Measurements from ENCODE around the gene ACADM. TPM values are rescaled to one million over a fixed set of nuclear protein-coding genes. Genes with fewer than 3 reads are reported as not detected.
A peak's percentile ranks its signal among the peaks of the same experiment; 100 is the strongest.
"Not testable (repeated sequence)": the region's sequence is repeated elsewhere in the genome, so short reads cannot be mapped to it uniquely, and the experiment has no call there.

The ACADM gene
- total RNA-seq, 1 experiment from 2014 or later = 37.9 TPM

DNA sequence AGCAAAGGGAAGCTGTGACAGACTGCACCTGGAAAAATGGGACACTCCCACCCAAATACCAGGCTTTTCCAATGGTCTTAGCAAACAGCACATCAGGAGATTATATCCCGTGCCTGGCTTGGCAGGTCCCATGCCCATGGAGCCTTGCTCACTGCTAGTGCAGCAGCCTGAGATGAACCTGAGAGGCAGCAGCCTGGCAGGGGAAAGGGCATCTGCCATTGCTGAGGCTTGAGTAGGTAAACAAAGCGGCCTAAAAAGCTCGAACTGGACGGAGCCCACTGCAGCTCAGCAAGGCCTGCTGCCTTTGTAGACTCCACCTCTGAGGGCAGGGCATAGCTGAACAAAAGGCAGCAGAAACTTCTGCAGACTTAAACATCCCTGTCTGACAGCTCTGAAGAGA lies 53.3 kb downstream of the ACADM start:
- DNase-seq (ENCODE audit: low spot score); H3K4me3 Mint-ChIP-seq; H3K27ac Mint-ChIP-seq; CTCF ChIA-PET; H3K4me1 Mint-ChIP-seq; ATAC-seq; POLR2A ChIA-PET; H3K36me3 Mint-ChIP-seq: not testable (repeated sequence)
- H3K9me3 Mint-ChIP-seq = peaks cover 19% of the 10 kb centered on the region
- peaks cover 27% of the 10 kb centered on the region for H3K27me3 Mint-ChIP-seq (ENCODE audit: low read depth)

DNA sequence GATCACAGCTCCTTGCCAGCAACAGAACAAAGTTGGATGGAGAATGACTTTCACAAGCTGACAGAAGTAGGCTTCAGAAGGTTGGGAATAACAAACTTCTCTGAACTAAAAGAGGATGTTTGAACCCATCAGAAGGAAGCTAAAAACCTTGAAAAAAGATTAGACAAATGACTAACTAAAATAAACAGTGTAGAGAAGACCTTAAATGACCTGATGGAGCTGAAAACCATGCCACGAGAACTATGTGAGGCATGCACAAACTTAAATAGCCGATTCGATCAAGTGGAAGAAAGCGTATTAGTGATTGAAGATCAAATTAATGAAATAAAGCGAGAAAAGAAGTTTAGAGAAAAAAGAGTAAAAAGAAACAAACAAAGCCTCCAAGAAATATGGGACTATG lies 54.2 kb downstream of the ACADM start:
- H3K27ac Mint-ChIP-seq; CTCF ChIA-PET; POLR2A ChIA-PET; ATAC-seq; DNase-seq (ENCODE audit: low spot score); H3K4me1 Mint-ChIP-seq; H3K4me3 Mint-ChIP-seq; H3K36me3 Mint-ChIP-seq: not testable (repeated sequence)
- Mint-ChIP-seq H3K9me3 (peaks cover 19% of the 10 kb centered on the region), H3K27me3 (ENCODE audit: low read depth) (peaks cover 27% of the 10 kb centered on the region)

DNA sequence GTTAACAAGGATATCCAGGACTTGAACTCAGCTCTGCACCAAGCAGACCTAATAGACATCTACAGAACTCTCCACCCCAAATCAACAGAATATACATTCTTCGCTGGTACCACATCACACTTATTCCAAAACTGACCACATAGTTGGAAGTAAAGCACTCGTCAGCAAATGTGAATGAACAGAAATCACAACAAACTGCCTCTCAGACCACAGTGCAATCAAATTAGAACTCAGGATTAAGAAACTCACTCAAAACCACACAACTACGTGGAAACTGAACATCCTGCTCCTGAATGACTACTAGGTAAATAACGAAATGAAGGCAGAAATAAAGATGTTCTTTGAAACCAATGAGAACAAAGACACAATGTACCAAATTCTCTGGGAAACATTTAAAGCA lies 55.7 kb downstream of the ACADM start:
- H3K36me3 Mint-ChIP-seq; H3K4me3 Mint-ChIP-seq; DNase-seq (ENCODE audit: low spot score); POLR2A ChIA-PET; H3K27ac Mint-ChIP-seq; H3K4me1 Mint-ChIP-seq; ATAC-seq; CTCF ChIA-PET: not testable (repeated sequence)
- Mint-ChIP-seq H3K27me3 (ENCODE audit: low read depth) (peaks cover 27% of the 10 kb centered on the region), H3K9me3 (peaks cover 19% of the 10 kb centered on the region)

DNA sequence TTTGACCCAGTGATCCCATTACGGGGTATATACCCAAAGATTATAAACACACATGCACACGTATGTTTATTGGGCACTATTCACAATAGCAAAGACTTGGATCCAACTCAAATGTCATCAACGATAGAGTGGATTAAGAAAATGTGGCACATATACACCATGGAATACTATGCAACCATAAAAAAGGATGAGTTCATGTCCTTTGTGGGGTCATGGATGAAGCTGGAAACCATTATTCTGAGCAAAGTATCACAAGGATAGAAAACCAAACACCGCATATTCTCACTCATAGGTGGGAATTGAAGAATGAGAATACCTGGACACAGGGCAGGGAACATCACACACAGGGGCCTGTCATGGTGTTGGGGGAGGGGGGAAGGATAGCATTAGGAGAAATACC lies 59.4 kb downstream of the ACADM start:
- H3K27ac Mint-ChIP-seq; H3K9me3 Mint-ChIP-seq; POLR2A ChIA-PET; ATAC-seq; DNase-seq (ENCODE audit: low spot score); CTCF ChIA-PET; H3K4me3 Mint-ChIP-seq: not testable (repeated sequence)
- H3K4me1 Mint-ChIP-seq = peaks cover 15% of the 10 kb centered on the region
- H3K36me3 Mint-ChIP-seq = peaks cover 29% of the 10 kb centered on the region
- peaks cover 21% of the 10 kb centered on the region for H3K27me3 Mint-ChIP-seq (ENCODE audit: low read depth)

DNA sequence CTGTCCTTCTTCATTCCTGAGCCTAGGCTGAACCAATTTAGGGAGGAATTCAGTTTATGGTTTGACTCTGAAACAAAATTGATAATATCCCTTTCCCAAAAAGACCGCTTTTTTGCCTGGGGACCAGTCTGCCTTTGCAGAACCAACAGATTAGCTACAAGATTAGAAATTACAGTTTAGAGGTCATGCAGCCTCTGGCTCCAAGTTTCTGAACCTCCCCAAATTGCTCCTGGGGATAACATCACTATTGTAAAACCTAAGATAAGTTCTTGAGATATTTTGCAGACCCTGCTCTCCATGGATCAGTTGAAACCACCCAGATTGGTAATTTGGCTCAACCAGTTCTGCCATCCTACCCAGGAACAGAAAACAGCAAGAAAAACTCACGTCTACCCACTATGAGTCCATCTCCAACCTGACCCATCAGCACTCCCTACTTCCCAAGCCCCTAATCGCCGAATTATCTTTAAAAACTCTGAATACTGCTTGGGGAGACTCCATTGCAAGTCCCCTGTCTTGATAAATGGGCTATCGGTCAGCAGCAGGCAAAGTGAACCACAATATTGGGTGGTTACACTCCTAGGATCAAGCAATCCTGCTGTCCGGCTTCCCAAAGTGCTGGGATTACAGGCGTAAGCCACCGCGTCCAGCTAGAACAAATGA lies 60.9 kb downstream of the ACADM start:
- Mint-ChIP-seq H3K4me3 (peak overlapping the region; percentile 99), H3K4me1 (peaks cover 30% of the 10 kb centered on the region), H3K27ac (peak overlapping the region; percentile 96), H3K9me3 (no peaks in the 10 kb centered on the region), H3K36me3 (peaks cover 44% of the 10 kb centered on the region), H3K27me3 (ENCODE audit: low read depth) (peaks cover 12% of the 10 kb centered on the region)
- DNase-seq (ENCODE audit: low spot score) = no peak
- peak; percentile 30 for ATAC-seq
- POLR2A ChIA-PET = interaction anchor here (0.5 to 1.6 kb wide), 5 partner anchors 10 to 62 kb away, joined by 3 to 12 read pairs (median 5); partner anchors contain the start of gene MSH4
- TF ChIP-seq, protein P1, sequence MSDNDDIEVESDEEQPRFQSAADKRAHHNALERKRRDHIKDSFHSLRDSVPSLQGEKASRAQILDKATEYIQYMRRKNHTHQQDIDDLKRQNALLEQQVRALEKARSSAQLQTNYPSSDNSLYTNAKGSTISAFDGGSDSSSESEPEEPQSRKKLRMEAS (CRISPR knock-in tag; IDR thresholded peaks at IDR 0.05) = no peak
- TF ChIP-seq, protein P2, sequence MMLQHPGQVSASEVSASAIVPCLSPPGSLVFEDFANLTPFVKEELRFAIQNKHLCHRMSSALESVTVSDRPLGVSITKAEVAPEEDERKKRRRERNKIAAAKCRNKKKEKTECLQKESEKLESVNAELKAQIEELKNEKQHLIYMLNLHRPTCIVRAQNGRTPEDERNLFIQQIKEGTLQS (CRISPR knock-in tag; conservative IDR thresholded peaks at IDR 0.05) = no peak
- CTCF ChIA-PET = interaction anchor here (1.5 kb wide), 1 partner anchor 171 kb away, joined by 6 read pairs; no protein-coding TSS in a partner anchor

DNA sequence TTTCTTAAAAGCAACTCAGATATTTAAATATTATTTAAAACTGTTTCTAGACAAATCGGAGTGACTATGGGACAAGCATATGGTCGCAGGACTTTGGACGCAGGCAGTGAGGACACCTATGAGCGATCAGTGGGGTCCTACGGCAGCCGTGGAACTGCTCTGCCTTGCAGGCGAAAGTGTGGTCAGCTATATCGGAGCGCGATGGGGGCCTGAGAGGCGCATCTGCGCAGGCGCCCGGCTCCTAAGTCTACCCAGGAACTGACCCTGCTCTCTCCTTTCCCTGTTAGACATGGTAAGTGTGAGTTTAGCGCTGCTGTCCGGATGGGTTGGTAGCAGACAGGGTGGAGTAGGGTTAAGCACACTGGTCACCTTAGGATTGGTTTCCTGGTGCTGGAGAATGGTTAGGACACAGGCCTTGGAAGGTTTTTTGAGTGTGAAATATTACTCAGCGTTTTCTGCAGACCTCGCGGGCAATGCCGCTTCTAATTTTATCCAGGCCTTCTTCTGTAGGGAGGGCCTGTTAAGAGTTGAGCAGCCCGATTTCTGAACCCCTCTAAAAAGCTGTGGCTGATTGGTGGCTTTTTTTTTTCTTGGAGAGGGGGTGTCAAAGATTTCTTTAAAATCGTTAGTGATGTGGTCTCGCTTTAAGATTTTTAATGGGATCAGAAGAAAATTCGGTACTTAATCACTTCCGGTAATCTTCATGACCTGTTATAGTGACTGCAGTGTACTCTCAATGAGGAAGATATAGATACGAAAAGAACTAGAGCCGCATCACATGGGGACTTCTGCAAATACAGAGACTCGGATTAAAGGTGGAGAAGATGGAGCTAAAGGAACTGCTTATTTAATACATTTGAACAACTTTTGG lies 61.7 kb downstream of the ACADM start, which contains the start of gene RABGGTB:
TSS of gene RABGGTB (plus strand) at position 274 of the 871 bp plus-strand sequence. CDS start at position 290, 16 bp downstream.
- Mint-ChIP-seq H3K4me1 (peaks cover 35% of the 10 kb centered on the region), H3K27me3 (ENCODE audit: low read depth) (peaks cover 5% of the 10 kb centered on the region), H3K4me3 (peak within 1 kb of the TSS; percentile 99), H3K36me3 (peaks cover 52% of the 10 kb centered on the region), H3K9me3 (no peaks in the 10 kb centered on the region), H3K27ac (peak within 1 kb of the TSS; percentile 99)
- ATAC-seq (peak; percentile 95), DNase-seq (ENCODE audit: low spot score) (peak; percentile 93)
- ChIA-PET CTCF (interaction anchor here (0.7 to 1.5 kb wide), 2 partner anchors 172 kb away, joined by 3 to 6 read pairs; no protein-coding TSS in a partner anchor), POLR2A (interaction anchor here (0.5 to 1.6 kb wide), 5 partner anchors 9 to 63 kb away, joined by 3 to 12 read pairs (median 5); partner anchors contain the start of gene MSH4)
- TF ChIP-seq TEAD1 (CRISPR knock-in tag; IDR thresholded peaks at IDR 0.05) = peak; percentile 70; the same call in 1 of the 2 replicates
- TF ChIP-seq, protein P3, sequence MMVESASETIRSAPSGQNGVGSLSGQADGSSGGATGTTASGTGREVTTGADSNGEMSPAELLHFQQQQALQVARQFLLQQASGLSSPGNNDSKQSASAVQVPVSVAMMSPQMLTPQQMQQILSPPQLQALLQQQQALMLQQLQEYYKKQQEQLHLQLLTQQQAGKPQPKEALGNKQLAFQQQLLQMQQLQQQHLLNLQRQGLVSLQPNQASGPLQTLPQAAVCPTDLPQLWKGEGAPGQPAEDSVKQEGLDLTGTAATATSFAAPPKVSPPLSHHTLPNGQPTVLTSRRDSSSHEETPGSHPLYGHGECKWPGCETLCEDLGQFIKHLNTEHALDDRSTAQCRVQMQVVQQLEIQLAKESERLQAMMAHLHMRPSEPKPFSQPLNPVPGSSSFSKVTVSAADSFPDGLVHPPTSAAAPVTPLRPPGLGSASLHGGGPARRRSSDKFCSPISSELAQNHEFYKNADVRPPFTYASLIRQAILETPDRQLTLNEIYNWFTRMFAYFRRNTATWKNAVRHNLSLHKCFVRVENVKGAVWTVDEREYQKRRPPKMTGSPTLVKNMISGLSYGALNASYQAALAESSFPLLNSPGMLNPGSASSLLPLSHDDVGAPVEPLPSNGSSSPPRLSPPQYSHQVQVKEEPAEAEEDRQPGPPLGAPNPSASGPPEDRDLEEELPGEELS (CRISPR knock-in tag; IDR thresholded peaks at IDR 0.05) = peak; percentile 58; the same call in 1 of the 2 replicates
- 0 out of 2 replicates have a peak, but pooled peaks have one; percentile 22 for TF ChIP-seq PRRX2 (CRISPR knock-in tag; IDR thresholded peaks at IDR 0.05)
- TF ChIP-seq, protein P1 (CRISPR knock-in tag; IDR thresholded peaks at IDR 0.05) = peak; percentile 75
- TF ChIP-seq NFYB (CRISPR knock-in tag; conservative IDR thresholded peaks at IDR 0.05; ENCODE audit: low read depth) = no peak
- TF ChIP-seq CREM (CRISPR knock-in tag; IDR thresholded peaks at IDR 0.05) = peak; percentile 23; the same call in 1 of the 2 replicates
- TF ChIP-seq, protein P4, sequence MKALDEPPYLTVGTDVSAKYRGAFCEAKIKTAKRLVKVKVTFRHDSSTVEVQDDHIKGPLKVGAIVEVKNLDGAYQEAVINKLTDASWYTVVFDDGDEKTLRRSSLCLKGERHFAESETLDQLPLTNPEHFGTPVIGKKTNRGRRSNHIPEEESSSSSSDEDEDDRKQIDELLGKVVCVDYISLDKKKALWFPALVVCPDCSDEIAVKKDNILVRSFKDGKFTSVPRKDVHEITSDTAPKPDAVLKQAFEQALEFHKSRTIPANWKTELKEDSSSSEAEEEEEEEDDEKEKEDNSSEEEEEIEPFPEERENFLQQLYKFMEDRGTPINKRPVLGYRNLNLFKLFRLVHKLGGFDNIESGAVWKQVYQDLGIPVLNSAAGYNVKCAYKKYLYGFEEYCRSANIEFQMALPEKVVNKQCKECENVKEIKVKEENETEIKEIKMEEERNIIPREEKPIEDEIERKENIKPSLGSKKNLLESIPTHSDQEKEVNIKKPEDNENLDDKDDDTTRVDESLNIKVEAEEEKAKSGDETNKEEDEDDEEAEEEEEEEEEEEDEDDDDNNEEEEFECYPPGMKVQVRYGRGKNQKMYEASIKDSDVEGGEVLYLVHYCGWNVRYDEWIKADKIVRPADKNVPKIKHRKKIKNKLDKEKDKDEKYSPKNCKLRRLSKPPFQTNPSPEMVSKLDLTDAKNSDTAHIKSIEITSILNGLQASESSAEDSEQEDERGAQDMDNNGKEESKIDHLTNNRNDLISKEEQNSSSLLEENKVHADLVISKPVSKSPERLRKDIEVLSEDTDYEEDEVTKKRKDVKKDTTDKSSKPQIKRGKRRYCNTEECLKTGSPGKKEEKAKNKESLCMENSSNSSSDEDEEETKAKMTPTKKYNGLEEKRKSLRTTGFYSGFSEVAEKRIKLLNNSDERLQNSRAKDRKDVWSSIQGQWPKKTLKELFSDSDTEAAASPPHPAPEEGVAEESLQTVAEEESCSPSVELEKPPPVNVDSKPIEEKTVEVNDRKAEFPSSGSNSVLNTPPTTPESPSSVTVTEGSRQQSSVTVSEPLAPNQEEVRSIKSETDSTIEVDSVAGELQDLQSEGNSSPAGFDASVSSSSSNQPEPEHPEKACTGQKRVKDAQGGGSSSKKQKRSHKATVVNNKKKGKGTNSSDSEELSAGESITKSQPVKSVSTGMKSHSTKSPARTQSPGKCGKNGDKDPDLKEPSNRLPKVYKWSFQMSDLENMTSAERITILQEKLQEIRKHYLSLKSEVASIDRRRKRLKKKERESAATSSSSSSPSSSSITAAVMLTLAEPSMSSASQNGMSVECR (CRISPR knock-in tag; IDR thresholded peaks at IDR 0.05; ENCODE audit: borderline replicate concordance) = no peak

Measured in WTC11 (cell line).